GM19240 (cell line): ENCODE measurements around the gene ABHD13.
"Not testable (repeated sequence)": the region's sequence is repeated elsewhere in the genome, so short reads cannot be mapped to it uniquely, and the experiment has no call there.

Source experiments
- DNase-seq: peaks from one replicate; pipeline ENCODE4 v3.0.0; 2011; ENCODE audit warnings: low spot score; ENCODE audit not compliant: insufficient read length

ABHD13 gene

DNA sequence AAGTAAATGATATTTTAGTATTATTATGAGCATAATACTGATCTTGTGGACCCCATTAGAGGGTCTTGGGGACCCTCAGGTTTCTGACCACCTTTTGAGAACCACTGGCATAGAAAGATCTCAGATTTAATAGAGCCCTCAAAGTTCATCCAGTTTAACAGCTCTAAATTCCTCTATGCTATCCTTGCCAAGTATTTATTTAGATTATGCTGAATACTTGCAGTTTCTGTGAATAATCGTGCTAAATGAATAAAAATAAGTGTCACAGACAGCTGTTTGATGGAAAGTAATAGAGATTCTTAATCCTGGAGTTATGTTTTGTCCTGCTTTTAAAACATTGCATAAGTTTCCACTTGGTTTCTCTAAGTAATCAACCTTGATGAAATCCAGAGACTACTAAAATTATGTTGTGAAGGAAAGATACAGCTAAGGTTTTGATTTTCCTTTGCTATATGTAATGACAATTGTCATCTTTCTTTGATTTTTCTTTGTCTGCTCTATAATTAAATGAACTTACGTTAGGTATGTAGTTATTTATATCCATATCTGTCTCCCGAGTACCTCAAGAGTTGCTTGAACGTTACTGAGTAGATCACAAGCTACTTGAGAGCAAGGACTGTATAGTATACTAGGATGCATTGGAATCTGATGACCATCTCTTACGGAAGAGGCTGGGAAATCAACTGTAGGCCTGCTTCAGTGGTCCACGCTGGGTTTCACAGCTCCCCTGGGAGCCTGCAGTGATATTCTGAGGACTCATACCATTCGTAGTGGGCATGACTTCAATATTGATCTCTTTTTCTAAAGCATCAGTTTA, 5.7 kb downstream of the ABHD13 start:
- DNase-seq = no peak

DNA sequence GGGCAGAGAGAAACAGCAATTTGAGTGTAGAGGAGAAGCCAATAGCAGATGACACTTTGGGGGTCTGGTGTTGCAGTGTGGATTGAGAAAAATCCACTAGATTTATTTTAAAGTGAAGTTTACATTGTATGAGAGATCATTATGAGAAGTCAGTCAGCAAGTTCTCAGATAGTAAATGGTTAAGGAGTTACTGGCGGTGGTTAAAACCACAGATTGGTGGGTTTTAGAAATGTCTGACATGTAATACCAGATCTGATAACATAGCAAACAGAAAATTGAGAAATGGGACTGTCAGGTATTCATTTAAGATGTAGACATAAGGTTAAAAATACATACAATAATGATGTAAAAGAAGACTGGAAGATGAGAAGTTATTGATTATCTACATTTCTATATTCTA, 7.2 kb downstream of the ABHD13 start:
- DNase-seq = no peak

DNA sequence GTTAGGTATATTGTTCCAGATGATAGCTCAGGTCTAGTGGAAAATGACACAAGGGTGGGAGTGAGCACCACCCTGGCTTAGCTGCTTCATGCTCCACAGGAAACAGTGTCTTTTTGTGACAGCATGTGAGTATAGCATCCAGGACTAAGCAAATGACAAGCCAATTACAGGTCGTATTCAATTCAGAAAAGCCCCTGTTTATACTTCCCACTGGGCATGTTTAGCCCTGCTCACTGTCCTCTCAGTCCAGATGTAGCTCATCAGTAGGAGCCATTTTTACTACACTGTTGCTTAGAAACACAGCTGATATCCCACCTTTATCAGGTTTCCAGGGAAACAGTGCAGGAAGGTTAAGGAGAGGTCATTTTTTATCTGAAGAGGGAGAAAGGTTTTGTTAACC, 8.0 kb downstream of the ABHD13 start:
- DNase-seq = no peak

DNA sequence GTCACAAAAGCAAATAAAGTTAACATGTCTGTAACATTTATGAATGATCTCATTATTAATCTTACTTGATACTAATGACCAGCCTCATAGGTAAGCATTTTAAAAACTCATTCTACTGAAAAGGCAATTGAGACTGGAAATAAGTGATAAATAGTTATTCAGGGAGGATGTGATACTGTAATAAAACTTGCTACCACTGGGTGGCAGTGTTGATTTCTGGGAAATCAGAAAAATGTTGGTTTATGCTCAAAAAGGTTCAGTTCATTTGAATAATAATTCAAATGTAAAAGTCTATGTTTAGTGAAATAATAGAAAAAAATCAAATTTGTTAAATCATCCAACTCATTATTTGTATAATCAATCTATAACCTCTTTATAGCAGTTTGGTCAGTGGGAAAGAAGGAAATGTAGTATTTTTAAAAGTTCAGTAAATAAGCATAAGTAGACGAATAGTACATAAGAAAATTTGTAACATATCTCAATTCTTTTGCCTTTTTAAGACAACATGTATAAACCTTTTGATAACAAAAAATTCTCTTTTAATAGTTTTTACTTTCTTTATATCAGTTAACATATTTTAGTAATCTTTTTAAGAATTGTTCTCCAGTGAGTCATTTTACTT, 9.6 kb downstream of the ABHD13 start:
- DNase-seq = no peak

DNA sequence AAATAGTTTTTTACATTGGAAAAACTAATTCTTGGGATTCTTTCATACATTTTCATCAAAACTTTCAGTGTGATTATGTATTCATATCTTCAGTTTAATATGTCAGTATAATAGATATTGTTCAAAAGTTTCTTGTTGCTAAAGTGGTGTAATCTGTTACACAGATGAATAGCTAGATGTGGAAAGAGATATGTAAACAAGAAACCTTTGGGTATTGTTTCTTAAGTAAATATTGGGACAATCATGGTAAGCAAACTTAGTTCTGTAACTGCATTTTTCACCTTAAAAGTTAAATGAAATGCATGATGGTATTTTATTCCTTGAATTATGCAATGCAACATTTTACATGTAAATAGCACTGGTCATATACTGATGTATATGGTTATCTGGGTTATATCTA, 12.2 kb downstream of the ABHD13 start:
- no peak for DNase-seq

DNA sequence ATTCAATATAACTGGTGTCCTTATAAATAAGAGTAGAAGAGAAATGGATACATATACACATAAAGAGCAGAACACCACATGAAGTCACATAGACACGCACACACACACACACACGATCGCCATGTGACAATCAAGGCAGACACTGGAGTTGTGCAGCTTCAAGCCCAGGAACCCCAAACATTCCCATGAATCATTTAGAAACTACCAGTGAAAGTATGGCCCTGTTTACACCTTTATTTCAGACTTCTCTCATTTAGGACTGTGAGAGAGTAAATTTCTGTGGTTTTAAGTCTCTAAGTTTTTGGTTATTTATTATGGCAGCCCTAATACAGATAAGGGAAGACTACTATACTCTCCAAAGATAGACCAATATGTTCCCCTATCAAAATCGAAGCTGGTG, 31.0 kb downstream of the ABHD13 start:
- DNase-seq = no peak

DNA sequence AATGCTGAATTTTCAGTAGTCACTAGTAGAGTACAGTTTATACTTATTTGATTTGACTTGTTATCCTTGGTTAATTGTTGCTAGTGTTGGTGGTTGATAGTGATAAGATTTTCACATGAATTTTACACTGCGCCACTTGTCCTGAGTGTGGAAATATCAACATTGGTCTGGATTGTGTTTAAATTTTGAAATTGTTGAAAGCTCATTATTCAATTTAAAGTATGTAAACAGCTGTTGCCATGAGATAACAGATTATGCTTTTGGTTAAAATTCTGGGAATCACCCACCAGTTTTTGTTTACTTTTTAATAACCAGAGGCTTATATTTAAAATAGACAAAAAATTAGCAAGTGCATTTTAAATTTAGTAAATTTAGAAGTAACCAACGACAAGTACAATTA, 39.1 kb downstream of the ABHD13 start:
- no peak for DNase-seq

DNA sequence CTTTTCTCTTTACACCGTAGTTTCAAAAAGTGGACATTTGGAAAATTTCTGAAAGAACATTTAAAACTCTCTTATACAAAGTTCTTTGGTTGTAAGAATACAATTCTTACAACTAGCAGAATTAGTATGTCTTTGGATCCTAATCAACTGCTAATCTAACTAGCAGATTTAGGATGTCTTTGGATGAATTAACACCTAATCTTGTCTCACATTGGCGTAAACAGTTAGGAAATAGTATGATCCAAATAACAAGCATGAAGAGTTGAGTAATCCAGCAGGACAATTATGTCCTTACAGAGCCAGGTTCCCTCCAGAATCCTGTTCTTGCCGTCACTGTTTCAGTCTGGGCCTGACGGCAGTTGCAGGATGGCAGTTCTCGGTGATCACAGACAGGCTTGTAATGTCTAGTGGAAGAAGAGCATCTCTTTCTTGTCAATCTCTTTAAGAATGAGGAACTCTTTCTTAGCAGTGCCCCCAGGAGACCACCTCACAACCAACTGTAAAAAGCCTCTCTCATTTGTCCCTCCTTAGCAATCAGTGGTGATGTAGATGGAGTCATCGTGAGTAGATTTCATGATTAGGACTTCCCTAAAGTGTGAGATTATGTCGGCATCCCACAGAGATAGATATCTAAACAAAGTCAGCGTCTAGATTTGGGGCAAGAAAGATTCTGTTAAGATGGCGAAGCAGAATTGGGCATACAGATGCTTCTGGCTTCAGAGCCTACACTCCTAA, 45.6 kb downstream of the ABHD13 start:
- no peak for DNase-seq

DNA sequence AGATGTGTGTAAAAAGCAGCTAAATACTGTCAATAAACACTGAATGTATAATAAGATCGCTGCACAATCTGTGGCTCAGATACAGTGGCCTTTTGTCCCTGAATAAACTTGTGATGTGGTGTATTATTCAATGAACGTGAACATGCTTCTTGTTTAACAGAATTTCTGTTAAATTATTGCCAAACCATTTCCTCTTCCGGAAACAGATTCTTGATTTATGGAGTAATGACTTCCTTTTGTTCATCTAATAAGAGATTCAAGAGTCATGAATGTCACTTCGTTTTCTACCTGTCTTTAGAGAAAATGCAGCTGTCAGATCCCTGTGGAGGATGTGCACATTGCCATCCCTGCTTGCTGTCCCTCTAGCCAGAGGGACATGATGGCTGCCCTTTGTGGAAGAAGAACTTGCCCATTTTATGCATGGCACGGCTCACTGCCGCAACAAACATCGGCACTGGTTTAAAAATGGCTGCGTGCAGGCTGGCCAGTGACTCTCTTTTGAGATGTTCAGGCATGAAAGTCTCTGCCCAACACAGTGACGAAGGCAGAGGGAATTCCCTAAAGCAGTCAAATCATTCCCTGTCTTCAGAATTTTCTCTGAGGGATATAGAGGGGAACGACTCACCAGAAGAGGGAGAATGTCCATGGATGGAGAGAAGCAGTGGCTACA, 48.3 kb downstream of the ABHD13 start:
- no peak for DNase-seq

DNA sequence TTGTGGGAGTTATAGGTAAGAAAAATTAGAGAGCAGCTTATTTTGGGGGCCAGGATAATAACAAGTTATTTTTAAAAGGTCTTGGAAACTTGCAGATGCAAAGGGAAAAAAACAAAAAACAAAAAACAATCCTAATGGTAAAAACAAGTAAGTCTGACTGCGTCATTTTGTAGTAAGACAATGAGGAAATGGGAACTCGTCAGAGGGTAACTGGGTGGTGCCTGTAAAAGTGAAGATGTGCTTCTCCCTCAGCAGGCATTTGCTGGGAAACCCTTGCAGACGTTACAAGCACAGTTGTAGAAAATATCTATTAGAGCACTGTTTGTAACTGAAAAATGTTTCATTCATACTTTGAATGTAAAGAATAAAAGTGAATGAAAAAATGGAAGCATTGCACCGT, 49.2 kb downstream of the ABHD13 start:
- no peak for DNase-seq

DNA sequence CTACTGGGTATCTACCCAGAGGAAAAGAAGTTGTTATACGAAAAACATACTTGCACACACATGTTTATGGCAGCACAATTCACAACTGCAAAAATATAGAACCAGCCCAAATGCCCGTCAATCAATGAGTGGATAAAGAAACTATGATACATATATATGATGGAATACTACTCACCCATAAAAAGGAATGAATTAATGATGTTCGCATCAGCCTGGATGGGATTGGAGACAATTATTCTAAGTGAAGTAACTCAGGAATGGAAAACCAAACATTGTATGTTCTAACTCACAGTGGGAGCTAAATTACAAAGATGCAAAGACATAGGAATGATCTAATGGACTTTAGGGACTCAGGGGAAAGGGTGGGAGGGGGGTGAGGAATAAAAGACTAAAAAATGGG, 49.7 kb downstream of the ABHD13 start:
- not testable (repeated sequence) for DNase-seq

DNA sequence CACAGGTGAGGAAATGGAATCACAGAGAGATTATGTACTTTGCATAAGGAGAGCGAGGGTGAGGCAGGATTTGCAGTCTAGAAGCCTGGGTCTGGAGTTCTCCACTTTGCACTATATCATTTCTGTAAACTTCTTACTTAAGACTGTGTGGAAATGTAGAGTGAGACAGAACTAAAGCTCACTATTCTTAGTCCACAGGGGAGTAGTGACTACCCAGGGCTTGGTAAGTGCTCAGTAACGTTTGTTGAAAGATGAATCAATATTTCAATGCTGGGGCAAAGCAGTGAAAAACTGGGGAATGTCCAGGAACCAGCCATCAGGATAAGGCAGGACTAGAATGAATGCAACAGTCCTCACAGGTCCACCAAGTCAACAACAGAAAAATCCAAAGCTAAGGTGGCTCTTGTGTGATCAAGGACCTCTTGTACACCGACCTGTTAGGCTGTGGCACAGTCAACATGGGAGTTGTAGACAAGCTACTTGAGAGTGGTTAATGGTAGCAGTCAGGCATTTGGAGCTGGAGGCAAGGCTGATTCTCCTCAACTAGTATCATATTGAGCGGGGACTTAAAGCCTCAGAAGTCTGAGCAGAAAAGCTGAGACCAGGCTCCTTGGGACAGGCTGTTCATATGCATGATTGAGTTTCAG, 50.4 kb downstream of the ABHD13 start:
- DNase-seq = no peak

DNA sequence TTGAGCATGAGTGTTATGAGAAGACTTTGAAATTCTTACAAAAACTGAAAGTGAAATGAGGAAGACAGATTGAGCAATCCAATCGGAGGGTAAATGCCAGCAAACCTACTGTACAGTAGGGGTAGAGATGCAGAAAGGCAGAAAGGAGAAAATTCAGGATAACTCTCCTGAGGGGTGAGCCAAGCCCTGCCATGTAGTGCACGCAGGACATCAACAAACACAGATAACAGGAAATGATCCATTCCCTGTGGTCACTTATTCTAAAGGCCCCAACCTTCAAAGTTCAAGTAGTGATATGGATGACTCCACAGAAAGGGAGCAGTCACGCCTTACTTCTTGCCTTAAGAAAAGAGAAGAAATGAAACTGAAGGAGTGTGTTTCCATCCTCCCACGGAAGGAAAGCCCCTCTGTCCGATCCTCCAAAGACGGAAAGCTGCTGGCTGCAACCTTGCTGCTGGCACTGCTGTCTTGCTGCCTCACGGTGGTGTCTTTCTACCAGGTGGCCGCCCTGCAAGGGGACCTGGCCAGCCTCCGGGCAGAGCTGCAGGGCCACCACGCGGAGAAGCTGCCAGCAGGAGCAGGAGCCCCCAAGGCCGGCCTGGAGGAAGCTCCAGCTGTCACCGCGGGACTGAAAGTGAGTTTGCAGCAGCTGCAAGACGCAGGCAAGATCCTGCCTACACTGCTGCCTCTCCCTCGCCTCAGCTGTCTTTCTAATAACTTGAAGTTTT, 51.6 kb downstream of the ABHD13 start, which contains the start of gene TNFSF13B:
TSS of gene TNFSF13B (plus strand) at position 118 of the 728 bp plus-strand sequence. CDS start at position 296, 178 bp downstream.
- no peak for DNase-seq

DNA sequence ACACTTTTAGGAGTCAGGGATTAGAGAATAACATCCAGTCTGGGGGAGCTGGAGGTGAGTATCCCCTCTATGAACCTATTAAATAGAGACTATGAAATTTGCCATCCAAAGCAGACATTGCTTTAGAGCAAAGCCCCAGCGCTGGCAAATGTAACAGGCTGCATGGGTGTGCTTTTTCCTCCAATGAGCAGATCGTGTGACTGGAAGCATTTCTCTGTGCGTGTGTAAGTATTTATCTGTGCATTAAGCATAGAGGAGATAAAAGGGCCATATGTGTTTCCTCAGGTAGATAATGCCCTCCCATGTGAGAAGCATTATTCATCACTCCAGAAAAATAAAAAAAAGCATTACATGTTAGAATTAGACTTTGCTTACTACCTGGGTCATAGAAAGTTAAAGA, 52.2 kb downstream of the ABHD13 start:
- no peak for DNase-seq

DNA sequence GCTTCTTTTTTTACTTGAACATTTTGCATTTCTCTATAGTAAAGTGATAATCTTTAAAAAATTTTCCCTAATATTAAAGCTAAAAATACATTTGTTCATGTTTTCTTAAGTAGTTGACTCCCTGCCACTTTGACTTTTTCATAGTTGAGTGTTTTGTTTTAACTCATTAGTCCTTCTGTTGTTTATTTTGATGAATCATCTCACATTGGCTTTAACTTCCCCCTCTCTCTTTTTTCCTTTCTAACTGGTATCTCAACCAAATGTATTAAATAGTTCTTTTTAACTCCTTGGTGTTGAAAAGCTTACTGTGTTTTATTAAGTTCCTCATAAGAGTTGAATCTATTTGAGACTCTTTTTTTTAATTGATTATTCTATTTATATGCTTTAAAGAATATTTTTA, 54.1 kb downstream of the ABHD13 start:
- no peak for DNase-seq

DNA sequence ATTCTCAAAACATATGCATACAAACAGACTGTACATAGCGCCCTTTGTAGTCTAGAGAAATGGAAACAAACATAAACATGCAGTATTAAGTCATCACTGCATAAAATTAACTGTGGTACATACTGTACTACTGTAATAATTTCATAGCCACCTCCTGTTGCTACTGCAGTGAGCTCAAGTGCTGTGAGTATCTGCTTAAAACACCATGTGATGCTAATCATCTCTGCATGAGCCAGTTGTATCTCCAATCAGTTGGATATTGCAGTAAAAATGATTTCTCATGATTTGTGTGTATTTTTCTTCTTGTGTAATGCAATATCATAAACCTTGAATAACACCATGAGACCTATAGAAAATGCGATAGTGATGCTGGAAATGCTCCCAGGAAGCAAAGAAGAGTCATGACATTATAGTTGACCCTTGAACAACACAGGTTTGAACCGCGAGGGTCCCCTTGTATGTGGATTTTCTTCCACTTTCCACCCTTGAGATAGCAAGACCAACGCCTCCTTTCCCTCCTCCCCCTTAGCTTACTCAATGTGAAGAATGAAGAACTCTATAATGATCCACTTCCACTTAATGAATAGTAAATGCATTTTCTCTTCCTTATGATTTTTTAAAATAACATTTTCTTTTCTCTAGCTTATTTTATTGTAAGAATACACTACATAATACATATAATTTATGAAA, 55.4 kb downstream of the ABHD13 start:
- DNase-seq = no peak

DNA sequence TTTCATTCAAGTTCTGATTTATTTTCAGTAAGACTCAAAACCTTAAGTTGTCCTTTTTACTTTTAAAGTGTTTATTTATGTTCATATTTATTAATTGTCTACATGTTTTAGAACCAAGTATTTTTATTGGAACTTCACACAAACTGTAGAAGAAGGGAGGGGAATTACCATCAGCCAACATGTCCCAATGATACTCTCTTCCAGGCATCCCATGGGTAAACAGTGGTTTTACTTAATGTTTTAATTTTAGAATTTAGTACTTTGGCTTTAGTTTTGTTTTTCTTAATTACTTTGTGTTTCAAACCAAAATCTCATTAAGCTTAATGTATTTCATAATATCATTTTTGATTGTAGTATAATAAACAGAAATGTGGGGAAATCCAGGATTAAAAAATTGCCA, 56.5 kb downstream of the ABHD13 start:
- no peak for DNase-seq

DNA sequence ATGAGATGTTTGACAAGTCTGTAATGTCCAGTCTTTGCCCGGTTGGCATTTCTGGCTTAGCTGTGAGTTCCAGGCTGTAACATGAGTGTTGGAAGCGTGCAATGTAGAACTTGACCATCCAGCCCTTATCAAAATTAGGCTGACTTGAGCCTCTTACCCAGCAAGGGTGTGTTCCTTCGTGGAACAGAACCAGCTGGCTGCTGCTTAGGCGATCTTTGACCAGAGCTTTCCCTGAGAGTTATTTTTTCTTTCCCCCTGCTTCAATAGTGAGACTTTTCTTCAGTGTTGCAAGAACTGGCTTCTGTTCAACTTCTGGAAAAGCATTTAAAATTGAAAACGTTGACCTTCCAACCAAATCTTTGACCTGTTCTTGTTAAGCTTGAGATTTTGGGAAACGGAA, 57.9 kb downstream of the ABHD13 start:
- no peak for DNase-seq

DNA sequence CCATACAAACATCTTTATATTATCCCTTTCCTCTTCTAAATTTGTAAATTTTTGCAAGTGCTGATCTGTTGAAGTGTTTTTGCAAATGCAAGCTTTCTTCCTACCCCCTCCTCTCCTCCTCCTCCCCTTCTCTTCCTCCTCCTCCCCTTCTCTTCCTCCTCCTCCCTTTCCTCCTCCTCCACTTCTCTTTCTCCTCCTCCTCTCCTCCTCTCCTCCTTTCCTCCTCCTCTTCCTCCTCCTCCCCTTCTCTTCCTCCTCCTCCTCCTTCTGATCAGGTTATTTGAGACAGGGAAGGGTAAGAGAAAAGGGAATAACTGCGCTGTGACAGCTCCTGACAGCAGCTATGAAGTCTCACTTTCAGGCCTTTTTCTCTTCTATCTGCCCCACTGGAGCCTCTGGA, 60.3 kb downstream of the ABHD13 start:
- DNase-seq = no peak

DNA sequence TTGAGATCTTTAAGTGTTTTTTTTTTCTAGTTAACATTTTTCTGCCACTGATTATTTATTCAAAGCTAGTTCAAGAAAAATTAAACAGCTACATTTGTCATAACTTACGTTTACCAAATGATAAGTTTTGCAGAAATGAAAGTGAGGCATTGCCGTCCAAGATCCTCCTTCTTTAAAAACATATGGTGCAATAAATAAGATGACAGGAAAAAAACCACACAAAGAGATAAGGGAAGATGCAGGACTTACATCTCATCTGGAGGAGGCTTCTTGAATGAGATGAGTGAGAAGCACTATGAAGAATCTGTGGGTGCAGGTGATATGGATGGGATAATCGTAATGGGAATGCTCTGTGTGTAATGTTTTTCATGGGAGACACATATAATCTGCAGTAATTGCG, 63.7 kb downstream of the ABHD13 start:
- no peak for DNase-seq
